BLaER1 treated with 17β-estradiol and CSF1 and Interleukin-3, amounts not matched to agents 10 nM and 100 nM (cell line): ENCODE measurements around the gene C1QL1.
"Not testable (repeated sequence)": the region's sequence is repeated elsewhere in the genome, so short reads cannot be mapped to it uniquely, and the experiment has no call there.

Experiments used
- H3K27ac ChIP-seq, 11 experiments: shearing (Covaris generic); formaldehyde crosslinking; 2 replicates each; pipeline ENCODE4 v1.8.1; 2022
- H3K27me3 ChIP-seq, 11 experiments: shearing (Covaris generic); formaldehyde crosslinking; 2 replicates each; pipeline ENCODE4 v1.8.1; 2022
- H3K36me3 ChIP-seq, 11 experiments: shearing (Covaris generic); formaldehyde crosslinking; 2 replicates each; pipeline ENCODE4 v1.8.1; 2022
- H3K4me1 ChIP-seq, 10 experiments: shearing (Covaris generic); formaldehyde crosslinking; 2 replicates each; pipeline ENCODE4 v1.8.1; 2022
- H3K4me2 ChIP-seq, 11 experiments: shearing (Covaris generic); formaldehyde crosslinking; 2 replicates each; pipeline ENCODE4 v1.8.1; 2022
- H3K4me3 ChIP-seq, 10 experiments: shearing (Covaris generic); formaldehyde crosslinking; 2 replicates each; pipeline ENCODE4 v1.8.1; 2022
- H3K9ac ChIP-seq, 11 experiments: shearing (Covaris generic); formaldehyde crosslinking; 2 replicates each; pipeline ENCODE4 v1.8.1; 2022
- H3K9me3 ChIP-seq, 11 experiments: shearing (Covaris generic); formaldehyde crosslinking; replicated peaks in 1 of 11; 2 replicates each; pipeline ENCODE4 v1.8.1; 2022
- H4K20me1 ChIP-seq, 11 experiments: shearing (Covaris generic); formaldehyde crosslinking; 2 replicates each; pipeline ENCODE4 v1.8.1; 2022
- Cebpa-rat ChIP-seq, 11 experiments: shearing (Covaris generic); IDR thresholded peaks; 2 replicates each; pipeline ENCODE4 v1.8.1; 2022

C1QL1 gene

DNA sequence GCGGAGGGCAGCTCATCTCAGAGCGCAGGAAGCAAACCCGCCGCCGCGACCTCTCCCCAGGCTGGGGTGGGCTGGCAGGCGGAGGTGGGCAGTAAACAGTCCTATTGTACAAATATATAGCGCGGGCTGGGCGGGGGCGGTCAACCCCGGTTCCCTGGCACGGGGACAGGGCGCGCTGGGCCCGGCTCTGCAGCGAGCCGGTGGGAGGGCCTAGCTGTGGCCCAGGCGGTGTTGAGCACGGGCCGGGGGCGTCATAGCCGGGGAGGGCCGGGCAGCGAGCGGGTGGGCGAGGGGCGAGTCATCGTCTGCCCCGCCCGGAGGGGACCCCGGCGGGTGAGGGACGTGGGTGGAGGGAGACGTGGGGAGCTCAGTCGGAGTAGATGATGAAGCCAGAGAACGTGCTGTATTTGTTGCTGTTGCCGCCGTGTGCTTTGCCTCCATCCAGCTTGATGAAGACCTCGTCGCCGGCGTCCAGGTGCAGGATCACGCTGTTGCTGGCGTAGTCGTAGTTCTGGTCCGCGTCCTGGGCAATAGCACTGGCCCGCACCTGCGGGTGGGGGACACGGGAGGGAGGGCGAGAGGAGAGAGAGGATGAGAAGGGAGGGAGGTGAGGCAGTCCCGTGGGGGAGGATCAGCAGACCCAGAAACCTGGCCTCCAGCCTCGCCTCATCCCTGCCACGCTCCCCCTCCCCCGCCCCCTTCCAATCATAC lies 8.1 kb downstream of the C1QL1 start:
- H3K4me2 ChIP-seq: peak overlapping the region; percentile 67 to 91 (median 79)
- no peak for TF ChIP-seq Cebpa-rat (IDR thresholded peaks at IDR 0.05)

GRCh38 chr17:44956998-44957981 lies 10.8 kb downstream of the C1QL1 start:
- no peak overlapping the region for H3K9ac ChIP-seq
- H3K36me3 ChIP-seq: no peaks in the 10 kb centered on the region
- H3K27ac ChIP-seq: no peak overlapping the region
- H3K4me3 ChIP-seq: no peak overlapping the region
- H4K20me1 ChIP-seq: peaks cover 0 to 6% (median 0%) of the 10 kb centered on the region in 11 experiments; a peak in 1 of 22 replicates
- peaks cover 32 to 60% (median 52%) of the 10 kb centered on the region in 11 experiments for H3K27me3 ChIP-seq
- no peak overlapping the region for H3K4me2 ChIP-seq
- TF ChIP-seq Cebpa-rat (IDR thresholded peaks at IDR 0.05): no peak
- H3K9me3 ChIP-seq: no peaks in the 10 kb centered on the region
- H3K4me1 ChIP-seq: peaks cover 8 to 20% (median 15%) of the 10 kb centered on the region in 10 experiments; a peak in 18 of 20 replicates

More for the DNA sequence above, 8.1 kb downstream of the C1QL1 start:
- peaks cover 0 to 6% (median 0%) of the 10 kb centered on the region in 11 experiments; a peak in 1 of 22 replicates for H4K20me1 ChIP-seq
- no peaks in the 10 kb centered on the region for H3K9me3 ChIP-seq
- peaks cover 8 to 20% (median 15%) of the 10 kb centered on the region in 10 experiments; a peak in 18 of 20 replicates for H3K4me1 ChIP-seq
- H3K27ac ChIP-seq: no peak overlapping the region
- H3K36me3 ChIP-seq: no peaks in the 10 kb centered on the region
- peak overlapping the region in 8 of 10 experiments; percentile 29 to 61 (median 40); a peak in 14 of 20 replicates for H3K4me3 ChIP-seq
- H3K27me3 ChIP-seq: peaks cover 43 to 81% (median 67%) of the 10 kb centered on the region in 11 experiments
- H3K9ac ChIP-seq: peak overlapping the region in 7 of 11 experiments; percentile 29 to 58 (median 44); a peak in 9 of 22 replicates

DNA sequence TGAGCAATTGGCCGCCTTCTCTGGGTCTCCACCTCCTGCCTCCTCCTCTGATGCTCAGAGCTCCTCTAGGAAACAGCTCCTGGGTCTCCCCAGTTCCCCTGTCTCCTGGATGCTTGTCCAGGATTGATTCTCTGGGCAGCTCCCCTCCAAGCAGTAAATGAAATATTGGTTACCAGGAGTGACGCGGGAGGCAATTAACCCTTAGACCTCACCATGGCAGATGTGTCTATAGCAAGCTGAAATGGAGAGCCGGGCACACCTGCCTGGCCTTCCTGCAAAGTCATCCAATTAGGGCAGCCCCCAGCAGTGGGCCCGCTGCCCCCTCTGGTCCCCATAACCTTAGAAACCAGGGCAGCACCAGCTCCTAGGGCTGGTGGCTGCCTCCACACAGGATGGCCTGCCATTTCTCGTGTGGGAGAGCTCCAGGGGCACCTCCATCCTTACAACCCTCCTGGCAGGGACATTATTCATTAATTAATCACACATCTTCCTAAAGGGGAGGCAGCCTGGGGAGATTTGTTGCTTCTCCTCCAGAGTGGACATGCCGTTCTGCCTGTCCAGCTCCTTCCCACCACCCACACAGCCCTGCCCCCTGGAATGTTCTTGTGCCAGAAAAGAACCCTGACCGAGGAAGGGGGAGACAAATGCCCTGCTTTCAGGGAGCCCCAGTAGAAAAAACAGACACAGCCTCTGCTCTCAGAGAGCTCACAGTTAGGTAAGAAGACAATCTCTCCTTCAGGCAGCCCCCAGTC lies 12.3 kb downstream of the C1QL1 start:
- no peak overlapping the region for H3K4me2 ChIP-seq
- H3K4me3 ChIP-seq: no peak overlapping the region
- H3K27me3 ChIP-seq: peaks cover 27 to 50% (median 41%) of the 10 kb centered on the region in 11 experiments
- peaks cover 0 to 4% (median 0%) of the 10 kb centered on the region in 11 experiments; a peak in 1 of 22 replicates for H4K20me1 ChIP-seq
- H3K9me3 ChIP-seq: no peaks in the 10 kb centered on the region
- H3K9ac ChIP-seq: no peak overlapping the region
- no peaks in the 10 kb centered on the region for H3K36me3 ChIP-seq
- peaks cover 8 to 18% (median 15%) of the 10 kb centered on the region in 10 experiments; a peak in 18 of 20 replicates for H3K4me1 ChIP-seq
- no peak for TF ChIP-seq Cebpa-rat (IDR thresholded peaks at IDR 0.05)
- H3K27ac ChIP-seq: no peak overlapping the region

DNA sequence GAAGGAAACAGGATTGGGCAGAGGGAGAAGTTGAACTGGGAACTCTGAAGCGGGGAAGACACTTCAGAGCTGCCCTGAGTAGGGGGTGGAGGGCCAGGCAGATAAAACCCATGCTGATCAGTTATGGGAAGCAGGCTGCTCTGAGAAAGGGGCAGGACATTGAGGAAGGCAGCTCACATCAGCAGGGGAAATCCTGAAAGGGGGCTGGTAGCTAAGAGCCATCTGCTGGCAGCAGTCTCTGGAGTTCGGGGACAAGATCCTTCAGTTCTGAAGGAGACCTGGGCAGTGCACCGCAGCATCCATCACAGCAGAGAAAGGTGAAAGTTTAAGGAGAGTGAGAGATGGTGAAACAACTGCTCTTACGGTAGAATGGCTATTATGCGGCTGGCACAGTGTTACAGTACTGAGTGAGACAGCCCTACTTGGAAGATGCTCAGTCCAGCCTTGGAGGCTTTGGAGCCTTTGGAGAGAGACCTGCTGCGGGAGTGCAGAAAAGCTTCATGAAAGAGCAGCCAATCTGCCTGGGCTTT lies 15.1 kb downstream of the C1QL1 start:
- no peak overlapping the region for H3K27ac ChIP-seq
- H3K27me3 ChIP-seq: peaks cover 0 to 21% (median 12%) of the 10 kb centered on the region in 11 experiments; a peak in 15 of 22 replicates
- no peaks in the 10 kb centered on the region for H3K36me3 ChIP-seq
- H3K9me3 ChIP-seq: no peaks in the 10 kb centered on the region
- TF ChIP-seq Cebpa-rat (IDR thresholded peaks at IDR 0.05): no peak
- H3K9ac ChIP-seq: peak overlapping the region in 1 of 11 experiments; percentile 17; a peak in 1 of 22 replicates
- no peaks in the 10 kb centered on the region for H4K20me1 ChIP-seq
- H3K4me3 ChIP-seq: no peak overlapping the region
- H3K4me2 ChIP-seq: no peak overlapping the region
- peaks cover 3 to 5% (median 4%) of the 10 kb centered on the region in 10 experiments; a peak in 19 of 20 replicates for H3K4me1 ChIP-seq

GRCh38 chr17:44948315-44948795 lies 19.7 kb downstream of the C1QL1 start:
- no peak for TF ChIP-seq Cebpa-rat (IDR thresholded peaks at IDR 0.05)
- Histone ChIP-seq H3K36me3 (peaks cover 0 to 26% (median 24%) of the 10 kb centered on the region in 11 experiments; a peak in 13 of 22 replicates), H3K27me3 (no peaks in the 10 kb centered on the region), H3K27ac (peak overlapping the region; percentile 18 to 95 (median 91); a peak in 20 of 22 replicates), H4K20me1 (peaks cover 0 to 6% (median 4%) of the 10 kb centered on the region in 11 experiments; a peak in 6 of 22 replicates), H3K4me2 (peak overlapping the region; percentile 71 to 98 (median 89)), H3K4me3 (peak overlapping the region; percentile 68 to 94 (median 84); a peak in 19 of 20 replicates), H3K4me1 (peaks cover 14 to 42% (median 26%) of the 10 kb centered on the region in 10 experiments), H3K9me3 (peaks cover 0 to 4% (median 0%) of the 10 kb centered on the region in 11 experiments; a peak in 1 of 22 replicates), H3K9ac (peak overlapping the region in 8 of 11 experiments; percentile 80 to 94 (median 92); a peak in 16 of 22 replicates)

DNA sequence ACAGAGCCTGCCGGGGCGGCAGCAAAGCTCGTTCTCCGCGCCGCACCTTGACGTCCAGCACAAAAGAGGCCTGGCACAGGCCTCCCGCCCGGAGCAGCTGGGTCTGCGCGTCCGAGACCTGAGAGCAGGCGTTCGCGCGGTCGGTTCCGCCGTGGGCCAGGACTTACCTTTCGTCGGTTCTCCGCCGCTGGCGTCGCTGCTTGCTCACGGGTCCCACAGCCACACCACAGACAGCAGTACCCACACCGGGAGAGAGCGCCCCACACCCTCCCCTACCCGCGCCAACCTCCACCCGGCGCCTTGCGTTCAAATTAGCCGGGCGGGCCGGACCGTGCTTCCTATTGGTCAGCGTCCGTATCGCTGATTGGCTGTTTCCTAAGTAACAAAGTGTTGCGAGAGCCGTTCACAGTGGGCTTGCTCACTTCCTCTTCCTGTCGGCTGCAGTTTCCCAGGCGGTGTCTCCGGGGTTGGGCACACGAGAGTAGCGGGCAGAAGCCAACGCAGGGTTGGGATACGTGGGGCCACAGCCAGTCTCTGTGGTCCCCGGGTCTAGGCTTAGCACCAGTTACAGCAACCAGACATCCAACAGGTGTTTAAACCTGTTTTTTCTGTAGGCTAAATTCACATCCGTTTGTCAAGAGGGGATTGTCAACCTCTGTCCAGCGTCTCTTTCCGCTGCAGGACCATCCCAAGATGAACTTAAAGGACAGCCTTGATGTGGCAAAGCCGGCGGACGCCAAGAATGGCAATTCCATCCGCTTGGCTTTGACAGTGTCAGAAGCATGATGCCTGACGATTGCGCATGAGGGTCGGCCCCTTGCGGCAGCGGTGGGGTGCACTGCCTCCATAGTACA lies 20.4 kb downstream of the C1QL1 start, which contains the start of gene KIF18B:
KIF18B (minus strand) TSS at position 313 of the 854 bp plus-strand sequence. CDS start 11,429 bp downstream, outside the sequence.
- Histone ChIP-seq H3K9me3 (peaks cover 0 to 4% (median 0%) of the 10 kb centered on the region in 11 experiments; a peak in 1 of 22 replicates), H3K9ac (peak within 1 kb of the TSS; percentile 56 to 96 (median 91)), H3K4me1 (peaks cover 14 to 42% (median 29%) of the 10 kb centered on the region in 10 experiments), H4K20me1 (peaks cover 0 to 12% (median 7%) of the 10 kb centered on the region in 11 experiments; a peak in 12 of 22 replicates), H3K27ac (peak within 1 kb of the TSS; percentile 18 to 95 (median 91); a peak in 21 of 22 replicates), H3K4me2 (peak within 1 kb of the TSS; percentile 71 to 98 (median 89)), H3K4me3 (peak within 1 kb of the TSS; percentile 68 to 94 (median 84)), H3K27me3 (no peaks in the 10 kb centered on the region), H3K36me3 (peaks cover 0 to 32% (median 30%) of the 10 kb centered on the region in 11 experiments; a peak in 14 of 22 replicates)
- peak in 2 of 11 experiments; percentile 26 to 32; a peak in 2 of 22 replicates for TF ChIP-seq Cebpa-rat (IDR thresholded peaks at IDR 0.05)

GRCh38 chr17:44945652-44946051 lies 22.5 kb downstream of the C1QL1 start:
- peaks cover 14 to 52% (median 42%) of the 10 kb centered on the region in 10 experiments for H3K4me1 ChIP-seq
- H4K20me1 ChIP-seq: peaks cover 0 to 30% (median 24%) of the 10 kb centered on the region in 11 experiments; a peak in 18 of 22 replicates
- H3K9ac ChIP-seq: peak overlapping the region in 2 of 11 experiments; percentile 15 to 29; a peak in 3 of 22 replicates
- not testable (repeated sequence) for H3K27me3 ChIP-seq, H3K27ac ChIP-seq, H3K9me3 ChIP-seq
- H3K4me2 ChIP-seq: peak overlapping the region in 9 of 11 experiments; percentile 70 to 98 (median 86); a peak in 18 of 22 replicates
- peaks cover 0 to 52% (median 47%) of the 10 kb centered on the region in 11 experiments; a peak in 15 of 22 replicates for H3K36me3 ChIP-seq
- peak overlapping the region in 8 of 10 experiments; percentile 68 to 94 (median 85); a peak in 11 of 20 replicates for H3K4me3 ChIP-seq
